Stimulated activated CD4-positive, alpha-beta T cell treated with anti-CD3 and anti-CD28 coated beads, Interleukin-12 subunit alpha, Interleukin-12 subunit beta, amount 100 ng/mL, for 48 hours (primary cell): ENCODE results near the gene VTA1.
A peak's percentile ranks its signal among the peaks of the same experiment; 100 is the strongest.
"Not testable (repeated sequence)": the region's sequence is repeated elsewhere in the genome, so short reads cannot be mapped to it uniquely, and the experiment has no call there.

ENCODE experiments used
- DNase-seq, 3 donors: peaks; one replicate each; pipeline ENCODE4 v3.0.0-alpha.2; 2020; ENCODE audit warnings: low read depth in 2 of 3, low spot score in 1 of 3

The VTA1 gene

DNA sequence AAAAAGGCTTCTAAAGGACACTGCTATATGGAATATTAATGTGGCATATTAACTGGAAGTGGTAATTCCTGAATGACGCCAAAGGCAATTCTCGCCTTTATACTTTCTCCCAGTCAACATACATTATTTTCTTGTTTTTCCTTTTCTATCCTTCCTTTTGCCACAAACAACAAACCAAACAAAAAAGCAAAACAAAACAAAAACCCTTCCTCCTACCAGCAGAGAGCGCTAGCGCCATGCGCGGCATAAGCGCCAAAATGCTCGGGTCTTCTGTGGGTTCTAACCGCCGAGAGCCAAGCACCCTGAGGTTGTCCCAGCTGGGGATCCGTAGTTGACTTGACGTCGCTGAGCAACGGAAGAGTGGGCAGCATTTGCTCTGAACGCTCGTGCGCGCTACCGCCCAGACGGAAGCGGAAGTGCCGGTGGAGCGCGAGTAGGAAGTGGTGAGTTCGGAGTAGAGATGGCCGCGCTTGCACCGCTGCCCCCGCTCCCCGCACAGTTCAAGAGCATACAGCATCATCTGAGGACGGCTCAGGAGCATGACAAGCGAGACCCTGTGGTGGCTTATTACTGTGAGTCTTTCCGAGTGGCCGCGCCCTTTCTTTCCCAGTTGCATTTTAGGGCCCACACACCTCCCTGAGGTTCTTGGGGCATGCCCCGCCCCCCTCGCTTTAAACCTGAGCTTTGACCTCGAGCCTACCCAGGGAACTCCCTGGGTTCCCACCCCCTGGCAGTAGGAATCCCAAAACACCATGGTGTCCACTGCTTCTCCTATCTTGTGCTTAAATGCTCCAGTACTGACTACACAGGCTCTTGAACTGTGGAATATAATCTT is at the start of gene VTA1, which contains the start of gene NMBR:
VTA1 (plus strand) TSS at position 436 of the 835 bp plus-strand sequence; CDS start at position 461, 25 bp downstream.
NMBR (minus strand) TSS at position 295 of the 835 bp plus-strand sequence. CDS start 58,464 bp downstream, outside the sequence.
- peak; percentile 91 to 94 (median 92) for DNase-seq

GRCh38 chr6:142104820-142105219 is 42.2 kb upstream of the VTA1 start:
- not testable (repeated sequence) for DNase-seq

DNA sequence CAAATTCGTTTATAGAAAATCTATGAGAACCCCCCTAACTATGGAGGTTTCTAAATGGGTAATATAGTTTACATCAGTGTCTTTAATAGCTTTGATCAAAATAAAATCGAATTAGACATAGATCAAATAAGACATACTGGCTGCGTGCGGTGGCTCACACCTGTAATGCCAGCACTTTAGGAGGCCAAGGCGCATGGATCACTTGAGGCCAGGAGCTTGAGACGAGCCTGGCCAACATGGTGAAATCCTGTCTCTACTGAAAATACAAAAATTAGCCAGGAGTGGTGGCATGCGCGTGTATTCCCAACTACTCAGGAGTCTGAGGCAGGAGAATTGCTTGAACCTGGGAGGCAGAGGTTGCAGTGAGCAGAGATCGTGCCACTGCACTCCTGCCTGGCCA is 36.2 kb upstream of the VTA1 start:
- DNase-seq: not testable (repeated sequence)

- DNase-seq: peak; percentile 41 to 81 (median 70)
Measured at GRCh38 chr6:142112451-142113061, 34.5 kb upstream of the VTA1 start.

DNA sequence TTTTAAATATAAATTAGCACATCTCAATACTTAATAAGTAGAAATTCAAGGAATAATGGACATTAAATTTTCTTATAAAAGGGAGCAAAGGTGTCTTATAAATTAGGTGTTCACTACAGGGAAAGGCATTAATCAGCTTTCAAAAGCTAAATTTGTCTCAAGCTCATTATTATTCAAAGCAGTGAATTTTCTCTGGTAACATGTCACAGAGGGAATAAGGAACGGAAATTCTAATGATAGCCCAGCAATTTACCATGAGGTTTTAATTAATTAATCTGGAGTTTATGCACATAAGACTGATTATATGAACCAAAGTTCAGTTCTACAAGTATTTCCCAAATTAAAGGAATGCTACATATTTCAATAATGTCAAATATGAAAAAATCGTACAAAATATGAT is 29.7 kb upstream of the VTA1 start:
- DNase-seq: no peak

- no peak for DNase-seq
Measured at GRCh38 chr6:142118328-142118727, 28.7 kb upstream of the VTA1 start.

DNA sequence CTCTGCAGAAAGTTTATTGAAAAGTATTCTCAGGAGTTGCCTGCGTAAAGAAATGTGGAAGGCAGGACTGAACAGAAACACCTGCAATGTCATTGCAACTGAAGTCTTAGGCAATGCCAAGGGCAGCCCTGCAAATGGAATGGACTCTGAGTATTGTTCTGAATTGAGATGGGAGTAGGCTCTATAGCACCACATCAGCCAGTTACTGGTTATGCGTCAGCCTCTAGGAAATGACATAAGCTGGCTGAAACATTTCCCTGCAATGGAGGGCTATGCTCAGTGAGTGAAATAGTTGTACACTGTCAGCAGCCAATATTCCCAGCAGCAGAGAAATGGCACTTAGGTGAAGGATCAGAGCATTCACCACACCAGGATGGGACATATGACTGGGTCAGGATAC is 28.1 kb upstream of the VTA1 start:
- DNase-seq: no peak

DNA sequence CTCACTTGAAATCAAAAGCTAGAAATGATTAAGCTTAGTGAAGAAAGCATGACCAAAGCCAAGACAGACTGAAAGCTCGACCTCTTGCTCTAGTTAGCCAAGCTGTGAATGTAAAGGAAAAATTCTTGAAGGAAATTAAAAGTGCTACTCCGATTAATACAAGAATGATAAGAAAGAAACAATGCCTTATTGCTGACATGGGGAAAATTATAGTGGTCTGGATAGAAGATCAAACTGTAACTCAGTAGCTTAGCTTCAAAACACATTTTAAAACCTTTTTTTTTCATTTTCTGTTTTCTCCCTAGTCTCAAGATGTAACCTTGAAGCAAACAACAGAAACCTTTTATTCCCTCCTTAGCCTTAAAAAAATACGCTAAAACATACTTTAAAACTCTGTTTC is 25.7 kb upstream of the VTA1 start:
- no peak for DNase-seq

- no peak for DNase-seq
Measured at GRCh38 chr6:142130814-142131213, 16.2 kb upstream of the VTA1 start.

GRCh38 chr6:142132625-142133024 is 14.4 kb upstream of the VTA1 start, which contains the start of gene GJE1:
TSS of gene GJE1 (plus strand) at chr6:142132925. CDS start at chr6:142133159, 234 bp downstream.
- no peak for DNase-seq

GRCh38 chr6:142138876-142139275 is 8.2 kb upstream of the VTA1 start:
- no peak for DNase-seq

DNA sequence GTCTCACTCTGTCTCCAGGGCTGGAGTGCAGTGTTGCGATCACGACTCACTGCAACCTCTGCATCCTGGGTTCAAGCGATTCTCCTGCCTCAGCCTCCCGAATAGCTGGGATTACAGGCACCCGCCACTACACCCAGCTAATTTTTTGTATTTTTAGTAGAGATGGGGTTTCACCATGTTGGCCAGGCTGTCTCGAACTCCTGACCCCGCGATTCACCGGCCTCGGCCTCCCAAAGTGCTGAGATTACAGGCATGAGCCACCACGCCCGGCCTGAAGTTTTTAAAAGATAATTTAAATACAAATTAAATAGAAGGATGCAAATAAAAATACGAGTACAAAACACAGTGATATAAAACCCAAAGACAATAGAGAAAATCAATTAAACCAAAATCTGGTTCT is 5.5 kb upstream of the VTA1 start:
- DNase-seq: not testable (repeated sequence)

- DNase-seq: no peak
Measured at GRCh38 chr6:142152746-142153145, 5.7 kb downstream of the VTA1 start.

- DNase-seq: no peak
Measured at GRCh38 chr6:142153196-142153595, 6.1 kb downstream of the VTA1 start.

GRCh38 chr6:142154336-142154735 is 7.3 kb downstream of the VTA1 start:
- DNase-seq: no peak

- DNase-seq: no peak
Measured at GRCh38 chr6:142155091-142155490, 8.0 kb downstream of the VTA1 start.

DNA sequence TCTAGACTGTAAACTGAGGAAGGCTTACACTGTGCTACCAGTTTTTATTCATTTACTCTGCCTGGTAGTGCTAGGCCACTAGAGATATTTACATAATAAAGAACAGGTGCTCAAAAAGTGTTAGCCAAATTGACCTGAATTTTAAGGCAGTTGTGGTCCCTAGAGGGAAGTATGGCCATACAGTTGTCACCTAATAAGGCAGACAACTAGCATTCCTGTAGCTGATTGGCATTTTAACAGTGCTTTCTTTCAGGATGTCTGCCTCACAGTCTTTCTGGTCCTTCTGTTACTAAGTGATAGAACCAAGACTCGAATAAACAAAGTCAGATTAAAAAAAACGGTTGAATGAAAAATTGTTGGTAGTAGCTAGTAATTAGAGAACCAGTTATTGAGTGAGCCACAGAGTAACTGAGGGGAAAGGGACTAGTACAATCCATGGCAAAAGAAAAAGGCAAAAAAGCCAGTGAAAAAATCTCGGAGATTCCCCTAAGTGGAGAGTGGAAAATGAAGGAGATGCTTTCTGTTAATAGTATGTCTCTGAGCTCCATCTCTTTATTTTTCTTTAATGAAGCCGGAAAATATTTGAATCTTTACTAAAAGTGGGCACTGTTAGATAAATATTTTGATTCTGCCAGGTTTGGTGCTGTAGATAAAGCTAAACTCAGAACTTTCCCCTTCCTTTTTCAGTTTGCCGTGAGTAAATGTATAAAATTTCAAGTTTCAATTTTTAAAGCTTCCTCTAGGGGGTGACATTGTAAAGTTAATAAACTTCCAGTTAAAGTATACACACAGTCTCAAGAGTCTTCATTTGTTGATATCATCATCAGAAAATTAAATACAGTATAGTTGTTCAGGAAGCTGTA is 9.1 kb downstream of the VTA1 start:
- DNase-seq: no peak

DNA sequence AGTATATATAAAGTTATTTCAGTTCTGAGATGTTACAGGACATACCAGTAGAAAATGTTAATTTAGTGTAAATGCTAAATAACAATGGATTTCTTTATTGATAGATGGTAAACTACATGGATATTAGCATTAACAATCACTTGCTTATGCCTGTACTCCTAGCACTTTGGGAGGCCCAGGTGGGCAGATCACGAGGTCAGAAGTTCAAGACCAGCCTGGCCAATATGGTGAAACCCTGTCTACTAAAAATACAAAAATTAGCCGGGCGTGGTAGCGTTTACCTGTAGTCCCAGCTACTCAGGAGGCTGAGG is 9.7 kb downstream of the VTA1 start:
- DNase-seq: not testable (repeated sequence)

DNA sequence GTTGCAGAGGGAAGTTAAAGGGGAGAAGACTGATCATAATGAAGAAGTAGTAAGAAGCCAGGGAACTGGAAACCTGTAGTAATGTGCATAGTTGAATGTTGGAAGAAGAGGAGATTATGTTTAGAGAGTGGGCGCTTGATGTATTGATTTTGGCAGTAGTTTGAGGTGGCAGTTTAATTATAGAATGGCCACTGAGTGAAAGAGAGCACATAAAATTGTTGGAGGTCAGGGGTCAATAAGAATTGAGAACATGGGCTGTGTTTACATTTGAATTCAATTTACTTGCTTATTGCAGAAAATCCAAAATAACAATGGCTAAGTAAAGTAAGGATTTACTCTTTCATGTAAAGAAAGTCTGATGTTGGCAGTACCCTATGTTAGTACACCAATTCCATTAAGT is 15.7 kb downstream of the VTA1 start:
- DNase-seq: no peak

- no peak for DNase-seq
Measured at GRCh38 chr6:142165227-142165626, 18.2 kb downstream of the VTA1 start.

DNA sequence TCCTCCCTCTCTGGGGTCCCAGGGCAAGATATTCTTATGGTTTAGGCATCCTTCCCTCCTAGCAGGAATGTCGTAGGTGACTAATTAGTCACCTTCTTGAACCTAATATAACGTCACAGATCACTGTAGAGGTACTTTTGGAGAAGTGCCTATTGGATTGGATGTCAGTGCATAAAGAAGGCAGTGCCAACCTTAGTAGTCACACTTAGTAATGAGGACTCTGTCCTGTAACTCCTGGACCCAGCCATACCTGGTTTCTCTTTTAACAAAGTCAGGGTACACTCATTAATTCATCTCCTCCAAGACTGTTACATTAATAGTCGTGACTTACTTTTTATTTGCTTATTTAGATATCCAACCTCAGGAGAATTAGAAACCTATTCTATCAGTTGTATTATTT is 20.0 kb downstream of the VTA1 start:
- no peak for DNase-seq

DNA sequence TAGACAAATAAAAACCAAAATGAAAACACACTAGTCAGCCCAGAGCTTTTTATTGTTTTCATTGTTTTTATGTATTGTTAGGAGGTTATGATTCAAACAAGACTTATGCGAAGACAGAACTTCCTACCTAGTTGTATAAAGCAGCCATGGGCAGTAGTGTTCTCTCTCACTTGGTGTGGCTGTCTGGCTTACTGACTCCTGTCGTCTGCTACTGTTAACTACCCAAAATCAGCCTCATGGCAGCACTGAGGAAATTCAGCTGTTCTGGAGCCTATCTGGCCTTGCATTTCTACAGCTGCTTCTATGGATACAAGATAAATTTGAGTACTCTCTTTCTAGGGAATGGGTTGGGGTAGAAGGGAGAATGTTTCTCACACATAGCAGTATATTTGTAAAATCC is 20.4 kb downstream of the VTA1 start:
- DNase-seq: no peak
